ENCODE measurements around the gene RCN1. TPM values are rescaled to one million over a fixed set of nuclear protein-coding genes. Genes with fewer than 3 reads are reported as not detected.

The RCN1 gene
- total RNA-seq, 4 donors from 2014 or later, result 20.3 to 40.0 (median 29.4) TPM

- intact Hi-C loops (cut with DNase I; ENCODE audit: low total_unique reads), result no loop called here
- TF ChIP-seq CTCF (IDR thresholded peaks at IDR 0.05) (no peak), POLR2A (IDR thresholded peaks at IDR 0.05) (no peak)
- 52 to 56% methylated on average over 3 of the region's 3 CpGs for WGBS, 2 donors
Measured at GRCh38 chr11:32152821-32153220, 61.9 kb downstream of the RCN1 start.

DNA sequence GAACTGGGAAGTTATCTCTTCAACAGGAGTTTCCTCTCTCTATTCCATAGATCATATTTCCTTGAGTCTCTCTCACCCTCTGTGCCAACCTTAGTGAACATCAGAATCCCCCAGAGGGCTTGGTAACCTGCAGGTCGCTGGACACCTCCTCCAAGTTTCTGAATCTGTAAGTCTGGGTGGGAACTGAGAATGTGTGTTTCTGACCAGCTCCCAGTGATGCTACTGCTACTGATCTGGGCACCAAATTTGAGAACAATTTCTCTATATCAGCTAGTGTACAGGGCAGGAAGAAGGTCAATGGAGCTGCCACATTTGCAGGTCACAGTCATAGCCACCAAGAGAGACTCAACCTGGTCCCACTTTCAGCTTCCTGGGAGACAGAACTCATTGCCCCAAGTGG is 62.9 kb downstream of the RCN1 start:
- no peak overlapping the region for H3K4me3 ChIP-seq (ENCODE audit: low read depth, poor library complexity, severe bottlenecking)
- intact Hi-C loops (cut with DNase I; ENCODE audit: low total_unique reads), result no loop called here
- no peak for TF ChIP-seq CTCF (IDR thresholded peaks at IDR 0.05)
- no peak for TF ChIP-seq POLR2A (IDR thresholded peaks at IDR 0.05)
- no peak for DNase-seq (ENCODE audit: low spot score in 2 of 2)
- WGBS, 2 donors, result 32 to 86% methylated on average over 1 of the region's 1 CpG

More at GRCh38 chr11:32152821-32153220, 61.9 kb downstream of the RCN1 start:
- no peak for DNase-seq (ENCODE audit: low spot score in 2 of 2)
- no peak overlapping the region for H3K4me3 ChIP-seq (ENCODE audit: low read depth, poor library complexity, severe bottlenecking)

DNA sequence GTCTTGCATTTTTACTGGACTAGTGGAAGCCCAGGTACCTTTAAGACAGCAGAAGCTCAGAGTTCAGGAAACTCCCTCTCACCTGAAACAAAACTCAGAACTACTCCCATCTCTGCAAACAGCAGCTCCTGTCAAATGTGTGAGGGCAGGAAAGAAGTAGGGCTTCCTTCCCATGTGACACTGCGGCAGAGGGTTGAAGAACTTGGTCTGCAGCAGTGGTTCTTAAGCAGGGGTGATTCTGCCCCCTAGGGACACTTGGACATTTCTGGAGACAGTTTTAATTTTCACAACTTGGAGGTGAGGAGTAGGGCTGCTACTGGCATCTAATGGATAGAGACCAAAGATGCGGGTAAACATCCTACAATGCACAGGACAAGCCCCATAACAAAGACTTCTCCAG is 63.4 kb downstream of the RCN1 start:
- TF ChIP-seq CTCF (IDR thresholded peaks at IDR 0.05) (no peak), POLR2A (IDR thresholded peaks at IDR 0.05) (no peak)
- DNase-seq (ENCODE audit: low spot score in 2 of 2), result no peak
- WGBS, 2 donors, result 88% methylated on average over 2 of the region's 2 CpGs
- intact Hi-C loops (cut with DNase I; ENCODE audit: low total_unique reads), result no loop called here
- H3K4me3 ChIP-seq (ENCODE audit: low read depth, poor library complexity, severe bottlenecking), result no peak overlapping the region
